Suppressor macrophage treated with lipopolysaccharide for 1 hour (primary cell): ENCODE results near the gene POTEF.
"Not testable (repeated sequence)": the region's sequence is repeated elsewhere in the genome, so short reads cannot be mapped to it uniquely, and the experiment has no call there.

Source experiments
- DNase-seq, 3 donors: peaks; one replicate each; pipeline ENCODE4 v3.0.0-alpha.2; 2020 to 2022

The POTEF gene

GRCh38 chr2:130152816-130153595 lies 24.0 kb upstream of the POTEF start:
- no peak for DNase-seq

GRCh38 chr2:130152136-130152815 lies 23.3 kb upstream of the POTEF start:
- DNase-seq = not testable (repeated sequence)

- DNase-seq = not testable (repeated sequence)
Observed at GRCh38 chr2:130151145-130151512, 22.1 kb upstream of the POTEF start.

- no peak for DNase-seq
Observed at GRCh38 chr2:130150181-130151144, 21.4 kb upstream of the POTEF start.

- DNase-seq = not testable (repeated sequence)
Observed at GRCh38 chr2:130148515-130148914, 19.5 kb upstream of the POTEF start.

GRCh38 chr2:130145006-130145414 lies 16.0 kb upstream of the POTEF start, which contains the start of gene CCDC74B:
Gene CCDC74B (minus strand): TSS chr2:130145112. CDS start chr2:130144996, 116 bp downstream.
- peak; percentile 28 to 62 (median 42) for DNase-seq

GRCh38 chr2:130143266-130144039 lies 14.4 kb upstream of the POTEF start:
- not testable (repeated sequence) for DNase-seq

GRCh38 chr2:130142396-130143265 lies 13.6 kb upstream of the POTEF start:
- DNase-seq = not testable (repeated sequence)

GRCh38 chr2:130141645-130142370 lies 12.8 kb upstream of the POTEF start:
- not testable (repeated sequence) for DNase-seq

- not testable (repeated sequence) for DNase-seq
Observed at GRCh38 chr2:130141002-130141401, 12.0 kb upstream of the POTEF start.

- not testable (repeated sequence) for DNase-seq
Observed at GRCh38 chr2:130140516-130140915, 11.5 kb upstream of the POTEF start.

- not testable (repeated sequence) for DNase-seq
Observed at GRCh38 chr2:130139331-130140280, 10.6 kb upstream of the POTEF start.

GRCh38 chr2:130138841-130139251 lies 9.8 kb upstream of the POTEF start:
- not testable (repeated sequence) for DNase-seq

GRCh38 chr2:130138326-130138725 lies 9.3 kb upstream of the POTEF start:
- not testable (repeated sequence) for DNase-seq

GRCh38 chr2:130137118-130137517 lies 8.1 kb upstream of the POTEF start:
- not testable (repeated sequence) for DNase-seq

GRCh38 chr2:130136546-130136945 lies 7.5 kb upstream of the POTEF start:
- DNase-seq = not testable (repeated sequence)

GRCh38 chr2:130135692-130136541 lies 6.9 kb upstream of the POTEF start:
- no peak for DNase-seq

GRCh38 chr2:130128464-130128863 lies 558 bp downstream of the POTEF start:
- DNase-seq = not testable (repeated sequence)
